Measurements from ENCODE around the gene NUDT3. TPM values are rescaled to one million over a fixed set of nuclear protein-coding genes. Genes with fewer than 3 reads are reported as not detected.
"Not testable (repeated sequence)": the region's sequence is repeated elsewhere in the genome, so short reads cannot be mapped to it uniquely, and the experiment has no call there.

NUDT3 gene
- total RNA-seq, 4 donors from 2014 or later: 17.3 to 28.1 (median 20.6) TPM

DNA sequence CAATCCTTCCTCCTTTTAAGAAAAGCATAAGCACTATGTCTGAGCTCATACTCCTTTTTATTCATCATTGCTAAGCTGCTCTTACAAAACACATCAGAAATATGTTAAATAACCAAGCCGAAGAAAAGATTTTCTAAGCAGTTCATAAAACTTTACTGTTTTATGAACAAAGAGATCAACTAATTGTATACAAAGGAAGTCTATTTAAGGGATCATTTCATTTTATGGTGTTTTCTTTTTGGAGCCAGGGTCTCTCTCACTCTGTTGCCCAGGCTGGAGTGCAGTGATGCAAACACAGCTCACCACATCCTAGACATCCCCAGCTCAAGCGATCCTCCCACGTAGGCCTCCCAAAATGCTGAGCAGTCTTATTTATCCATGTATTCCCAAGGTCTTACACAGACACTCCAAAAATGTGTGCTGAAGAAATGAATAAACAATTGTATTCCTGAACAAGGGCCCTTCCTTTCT, 9.3 kb downstream of the NUDT3 start:
- Histone ChIP-seq H3K27ac (peak overlapping the region in 1 of 4 donors; percentile 19), H3K36me3 (no peaks in the 10 kb centered on the region), H3K9me3 (no peaks in the 10 kb centered on the region), H3K27me3 (no peaks in the 10 kb centered on the region), H3K4me3 (no peak overlapping the region), H3K4me1 (peaks cover 0 to 10% (median 0%) of the 10 kb centered on the region in 4 donors)
- TF ChIP-seq CTCF (IDR thresholded peaks at IDR 0.05) (no peak), POLR2A (IDR thresholded peaks at IDR 0.05) (no peak)
- no peak for DNase-seq

GRCh38 chr6:34381081-34381480, 11.4 kb downstream of the NUDT3 start:
- TF ChIP-seq CTCF (IDR thresholded peaks at IDR 0.05) (no peak), POLR2A (IDR thresholded peaks at IDR 0.05) (no peak)
- no peaks in the 10 kb centered on the region for H3K27me3 ChIP-seq

GRCh38 chr6:34378470-34378869, 14.0 kb downstream of the NUDT3 start:
- Histone ChIP-seq H3K4me1 (no peaks in the 10 kb centered on the region), H3K9me3 (no peaks in the 10 kb centered on the region), H3K4me3 (no peak overlapping the region), H3K36me3 (no peaks in the 10 kb centered on the region), H3K27ac (no peak overlapping the region), H3K27me3 (no peaks in the 10 kb centered on the region)
- TF ChIP-seq CTCF (IDR thresholded peaks at IDR 0.05) (no peak), POLR2A (IDR thresholded peaks at IDR 0.05) (no peak)
- no peak for DNase-seq

More at GRCh38 chr6:34381081-34381480, 11.4 kb downstream of the NUDT3 start:
- no peaks in the 10 kb centered on the region for H3K9me3 ChIP-seq
- H3K4me1 ChIP-seq: peaks cover 0 to 10% (median 0%) of the 10 kb centered on the region in 4 donors
- DNase-seq: no peak
- H3K27ac ChIP-seq: no peak overlapping the region
- H3K4me3 ChIP-seq: no peak overlapping the region
- H3K36me3 ChIP-seq: no peaks in the 10 kb centered on the region

GRCh38 chr6:34377984-34378383, 14.5 kb downstream of the NUDT3 start:
- Histone ChIP-seq H3K4me1 (no peaks in the 10 kb centered on the region), H3K27me3 (no peaks in the 10 kb centered on the region), H3K4me3 (no peak overlapping the region), H3K36me3 (no peaks in the 10 kb centered on the region), H3K9me3 (no peaks in the 10 kb centered on the region), H3K27ac (no peak overlapping the region)
- no peak for DNase-seq
- TF ChIP-seq POLR2A (IDR thresholded peaks at IDR 0.05) (no peak), CTCF (IDR thresholded peaks at IDR 0.05) (no peak)

DNA sequence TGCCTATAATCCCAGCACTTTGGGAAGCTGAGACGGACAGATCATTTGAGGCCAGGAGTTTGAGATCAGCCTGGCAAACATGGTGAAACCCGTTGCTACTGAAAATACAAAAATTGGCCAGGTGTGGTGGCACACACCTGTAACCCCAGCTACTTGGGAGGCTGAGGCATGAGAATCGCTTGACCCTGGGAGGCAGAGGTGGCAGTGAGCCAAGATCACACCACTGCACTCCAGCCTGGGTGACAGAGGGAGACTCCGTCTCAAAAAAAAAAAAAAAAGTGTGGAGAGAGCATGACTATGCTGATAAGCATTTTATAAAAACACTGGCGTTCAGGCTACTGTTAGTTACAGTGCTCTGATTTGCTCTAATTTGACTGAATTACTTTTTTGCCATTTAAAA, 14.9 kb downstream of the NUDT3 start:
- not testable (repeated sequence) for H3K4me1 ChIP-seq, H3K36me3 ChIP-seq, DNase-seq, H3K9me3 ChIP-seq, H3K27ac ChIP-seq, H3K4me3 ChIP-seq, H3K27me3 ChIP-seq

DNA sequence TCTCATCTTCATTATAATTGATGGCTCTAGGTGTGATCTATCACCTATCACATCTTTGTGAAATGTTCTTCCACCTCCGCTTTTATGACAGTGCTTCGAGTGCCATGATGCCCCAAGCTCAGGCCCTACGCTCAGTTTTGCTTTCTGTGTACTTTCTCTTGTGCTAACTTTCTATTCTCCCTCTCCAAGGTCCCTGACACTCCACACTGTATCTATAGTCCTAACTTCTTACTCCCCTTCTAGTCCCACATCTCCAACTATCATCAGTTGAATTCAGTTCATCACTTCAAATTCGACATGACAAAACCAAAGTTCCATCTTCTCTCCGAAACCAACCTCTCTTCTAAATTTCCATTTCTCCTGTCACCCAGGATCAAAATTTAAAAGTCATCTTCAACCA, 16.6 kb downstream of the NUDT3 start:
- no peak for TF ChIP-seq POLR2A (IDR thresholded peaks at IDR 0.05)
- TF ChIP-seq CTCF (IDR thresholded peaks at IDR 0.05): no peak
- no peak for DNase-seq
- Histone ChIP-seq H3K36me3 (no peaks in the 10 kb centered on the region), H3K9me3 (no peaks in the 10 kb centered on the region), H3K4me3 (no peak overlapping the region), H3K27ac (no peak overlapping the region), H3K27me3 (no peaks in the 10 kb centered on the region), H3K4me1 (no peaks in the 10 kb centered on the region)
